Stimulated activated CD8-positive, alpha-beta memory T cell treated with anti-CD3 and anti-CD28 coated beads, Interleukin-15, amount 100 ng/mL, for 48 hours (primary cell): ENCODE results near the gene FADS2.

Experiments
- DNase-seq, 2 donors: peaks; one replicate each; pipeline ENCODE4 v3.0.0-alpha.2; 2020; ENCODE audit warnings: low read depth in 2 of 2

Gene FADS2

DNA sequence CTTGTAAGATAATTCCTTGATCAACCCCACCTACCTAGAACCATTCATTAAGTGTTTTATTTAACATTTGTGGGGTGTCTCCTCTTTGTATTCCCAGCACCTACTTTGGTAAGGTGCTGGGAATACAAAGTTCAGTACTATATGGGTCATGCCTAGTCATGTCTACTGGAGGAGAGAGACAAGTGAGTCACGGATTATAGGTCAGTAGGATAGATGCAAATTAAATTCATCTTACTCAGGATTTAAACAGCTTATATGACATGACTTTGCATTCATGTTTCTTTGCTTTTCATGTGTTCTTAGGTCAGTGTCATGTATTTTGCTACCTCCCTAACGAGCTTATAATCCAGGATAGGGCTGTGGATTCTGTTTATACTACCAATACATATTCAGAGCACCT is 7.9 kb upstream of the FADS2 start:
- no peak for DNase-seq

DNA sequence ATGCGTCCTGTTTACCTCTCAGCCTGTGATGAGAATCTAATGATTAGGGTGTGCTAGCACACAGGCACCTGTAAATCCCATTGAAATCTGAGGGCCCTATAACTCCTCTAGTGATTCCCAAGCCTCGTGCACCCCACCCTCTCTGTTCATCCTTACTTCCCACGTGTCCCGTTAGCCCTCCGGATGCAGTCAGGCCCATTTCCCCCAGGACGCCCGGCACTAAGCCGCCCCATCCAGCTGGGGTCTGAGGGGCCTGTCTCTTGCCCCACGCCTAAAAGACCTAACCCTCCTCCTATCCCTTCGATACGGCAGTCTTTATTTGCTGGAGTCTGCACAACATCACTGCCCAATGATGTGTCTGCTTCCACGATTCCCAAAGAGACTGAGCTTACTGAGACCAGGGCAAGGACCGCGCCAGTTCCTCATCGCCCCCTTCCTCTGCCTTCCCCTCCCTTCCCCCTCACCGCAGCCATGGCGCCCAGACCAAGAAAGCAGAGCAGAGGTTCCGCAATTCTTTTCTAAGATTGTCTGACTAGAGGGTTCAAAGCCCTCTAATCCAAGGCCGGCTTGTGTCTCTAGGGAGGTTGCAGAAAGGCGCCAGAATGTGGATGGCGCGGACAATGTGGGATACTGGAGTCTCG is 1.1 kb upstream of the FADS2 start:
- DNase-seq = no peak

DNA sequence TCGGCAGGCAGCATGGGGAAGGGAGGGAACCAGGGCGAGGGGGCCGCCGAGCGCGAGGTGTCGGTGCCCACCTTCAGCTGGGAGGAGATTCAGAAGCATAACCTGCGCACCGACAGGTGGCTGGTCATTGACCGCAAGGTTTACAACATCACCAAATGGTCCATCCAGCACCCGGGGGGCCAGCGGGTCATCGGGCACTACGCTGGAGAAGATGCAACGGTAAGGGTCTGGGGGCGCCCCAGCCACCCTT is 204 bp downstream of the FADS2 start:
- DNase-seq = no peak

DNA sequence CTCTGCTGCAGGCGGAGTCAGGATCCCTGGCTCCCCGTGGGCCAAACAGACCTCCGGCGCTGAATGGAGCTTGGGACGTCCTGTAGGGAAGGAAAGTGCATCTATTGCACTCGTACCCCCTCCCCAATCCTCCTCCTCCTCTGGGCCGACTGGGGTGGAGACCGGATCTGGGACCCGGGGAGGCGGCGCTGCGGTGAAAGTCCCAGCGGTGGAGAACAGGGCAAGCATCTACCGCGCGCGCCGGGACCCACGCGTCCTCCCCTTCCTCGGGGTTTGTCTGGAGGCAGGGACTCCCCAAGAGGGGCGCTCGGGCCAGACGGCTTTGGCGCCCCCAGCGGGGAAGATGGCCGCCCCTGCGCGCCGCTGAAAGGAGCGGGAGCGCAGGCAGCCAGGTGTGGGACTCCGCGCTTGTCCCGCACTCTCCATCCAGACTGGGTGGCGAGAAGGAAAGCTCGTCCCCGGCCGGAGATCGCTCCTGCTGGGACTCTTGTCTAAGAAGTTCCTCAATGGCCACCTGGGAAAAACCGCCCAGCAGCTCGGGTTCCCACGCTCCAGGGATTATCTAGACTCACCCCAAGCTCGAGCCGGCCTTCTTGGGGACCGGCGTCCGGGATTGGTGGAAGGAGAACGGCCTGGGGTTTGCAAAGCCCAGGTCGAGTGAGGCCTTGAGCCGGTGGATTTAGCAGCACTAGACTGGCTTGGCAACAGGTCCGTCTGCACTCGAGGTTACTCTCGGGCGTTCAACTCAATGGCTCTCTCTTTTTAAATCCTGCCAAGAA is 718 bp downstream of the FADS2 start:
- peak in 1 of 2 donors; percentile 14 for DNase-seq

DNA sequence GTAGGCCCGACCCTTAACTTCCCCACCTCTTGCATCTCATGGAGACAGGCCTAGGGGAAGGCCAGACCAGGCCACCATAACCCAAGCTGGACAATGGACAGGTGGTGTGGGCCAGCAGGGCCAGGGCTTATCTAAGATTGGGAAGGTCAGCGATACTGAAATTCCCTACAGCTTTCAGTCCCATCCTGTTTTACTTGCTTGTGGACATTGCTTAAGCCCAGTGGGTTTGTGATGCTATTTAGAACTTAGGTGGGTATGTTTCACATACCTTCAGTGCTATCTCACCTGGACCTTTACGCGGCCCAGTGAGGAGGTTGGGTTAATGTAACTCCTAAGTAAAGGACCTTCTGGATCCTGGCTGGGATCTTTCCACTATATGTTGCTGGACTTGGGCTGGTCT is 1.7 kb downstream of the FADS2 start:
- DNase-seq = no peak

DNA sequence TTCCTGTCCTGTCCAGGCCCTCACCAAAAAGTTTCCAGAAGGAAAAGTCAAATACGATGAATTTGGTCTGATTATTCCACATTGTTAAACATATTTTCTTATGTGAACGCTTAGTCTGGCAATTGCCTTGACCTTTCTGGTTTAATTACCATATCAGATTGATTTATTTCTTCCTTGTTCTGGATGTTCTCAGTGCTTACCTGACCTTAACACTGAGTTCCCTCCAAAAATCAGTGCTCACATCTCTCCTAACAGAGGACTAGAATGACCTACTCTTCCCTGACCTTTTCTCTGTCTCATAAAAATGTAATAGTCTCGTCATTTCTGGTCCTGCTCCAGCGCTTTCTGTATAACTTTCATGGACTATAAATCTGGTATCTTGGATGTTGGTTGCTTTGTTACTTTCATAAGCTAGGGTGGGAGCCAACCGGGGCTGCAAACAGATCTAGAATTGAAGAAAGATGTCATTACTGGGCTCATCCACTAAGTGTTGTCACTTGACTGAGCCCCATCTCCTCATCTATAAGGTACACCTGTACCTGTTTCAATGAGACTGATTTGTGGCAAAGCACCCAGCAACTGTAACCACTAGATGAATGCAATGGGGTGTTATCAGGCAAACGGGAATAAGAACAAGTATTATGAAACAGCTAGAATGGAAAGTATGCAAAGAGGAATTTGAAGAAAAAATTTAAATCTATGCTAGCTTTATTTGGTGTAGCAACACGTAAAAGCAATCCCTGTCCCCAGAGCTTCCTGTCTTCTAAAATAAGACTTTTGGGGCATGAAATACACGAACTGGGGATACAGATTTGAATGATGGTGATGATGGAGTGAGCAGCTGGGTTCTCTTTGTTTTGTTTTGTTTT is 2.4 kb downstream of the FADS2 start:
- DNase-seq = no peak

DNA sequence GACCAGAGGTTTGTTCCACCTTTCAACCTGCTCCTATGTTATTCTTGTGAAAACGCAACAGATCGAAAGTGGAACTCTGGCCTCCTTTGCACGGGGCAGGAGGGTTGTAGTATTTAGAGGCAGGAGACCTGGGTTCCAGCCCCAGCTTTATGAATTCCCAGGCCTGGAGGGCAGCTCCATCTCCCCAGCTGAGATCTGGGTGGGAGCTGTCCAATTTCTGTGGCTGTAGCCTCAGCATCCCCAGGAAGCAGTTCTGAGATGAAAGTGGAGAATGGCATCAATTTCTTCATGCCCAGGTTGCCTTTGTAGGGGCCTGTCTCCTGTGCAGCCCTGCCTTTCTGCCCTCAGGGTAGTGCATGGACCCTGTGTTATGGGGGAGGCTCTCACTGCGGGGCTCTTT is 4.1 kb downstream of the FADS2 start:
- DNase-seq = no peak

DNA sequence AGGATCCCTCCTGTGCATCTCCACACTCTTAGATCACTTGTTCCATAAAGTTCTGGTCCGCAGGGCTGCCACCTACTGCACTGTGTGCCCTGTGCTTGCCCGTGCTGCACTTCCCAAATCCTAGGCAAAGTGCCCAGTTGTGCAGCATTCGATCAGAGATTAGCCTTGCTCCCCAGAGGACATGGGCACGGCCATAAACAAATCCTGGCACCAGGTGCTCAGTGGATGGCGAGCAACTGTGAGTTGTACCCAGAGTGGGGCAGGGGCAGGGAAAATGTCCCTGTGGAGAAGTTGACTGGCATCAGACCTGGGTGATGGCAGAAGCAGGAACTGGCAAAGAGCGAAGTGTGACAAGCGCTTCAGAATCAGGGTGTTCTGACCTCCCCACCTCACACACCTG is 4.7 kb downstream of the FADS2 start:
- no peak for DNase-seq

DNA sequence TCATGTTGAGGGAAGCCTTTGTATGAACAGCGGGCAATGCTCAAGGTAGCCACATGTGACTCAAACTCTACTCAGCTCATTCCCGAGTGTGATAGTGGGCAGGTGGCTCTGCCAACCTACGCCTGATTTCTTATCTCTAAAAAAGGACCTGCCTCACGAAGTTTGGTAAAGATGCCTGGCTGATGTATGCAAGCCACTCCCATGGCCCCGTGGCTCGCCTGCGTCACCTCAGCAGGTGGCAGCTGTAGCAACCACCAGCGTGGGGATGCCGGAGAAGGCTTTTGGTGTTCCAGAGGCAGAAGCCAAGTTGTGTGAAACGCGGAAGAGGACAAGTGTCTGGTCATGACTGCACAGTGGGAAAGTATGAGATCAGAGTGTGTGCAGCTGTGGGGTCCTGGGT is 5.4 kb downstream of the FADS2 start:
- DNase-seq = no peak

DNA sequence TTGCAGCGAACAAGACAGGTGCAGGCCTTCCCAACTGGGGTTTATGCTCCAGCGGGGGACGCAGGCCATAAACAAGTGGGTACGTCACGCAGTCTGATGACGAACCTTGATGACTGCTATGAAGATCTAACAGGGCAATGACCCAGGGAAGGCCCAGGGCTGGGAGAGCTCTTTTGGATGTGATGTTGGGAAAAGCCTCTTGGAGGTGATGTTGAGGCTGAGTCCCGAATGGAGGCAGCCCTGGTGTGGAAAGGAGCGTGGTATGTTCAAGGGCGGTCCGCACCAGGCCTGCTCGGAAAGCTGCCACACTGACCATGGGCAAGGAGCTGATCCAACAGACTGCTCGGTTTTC is 5.8 kb downstream of the FADS2 start:
- no peak for DNase-seq

DNA sequence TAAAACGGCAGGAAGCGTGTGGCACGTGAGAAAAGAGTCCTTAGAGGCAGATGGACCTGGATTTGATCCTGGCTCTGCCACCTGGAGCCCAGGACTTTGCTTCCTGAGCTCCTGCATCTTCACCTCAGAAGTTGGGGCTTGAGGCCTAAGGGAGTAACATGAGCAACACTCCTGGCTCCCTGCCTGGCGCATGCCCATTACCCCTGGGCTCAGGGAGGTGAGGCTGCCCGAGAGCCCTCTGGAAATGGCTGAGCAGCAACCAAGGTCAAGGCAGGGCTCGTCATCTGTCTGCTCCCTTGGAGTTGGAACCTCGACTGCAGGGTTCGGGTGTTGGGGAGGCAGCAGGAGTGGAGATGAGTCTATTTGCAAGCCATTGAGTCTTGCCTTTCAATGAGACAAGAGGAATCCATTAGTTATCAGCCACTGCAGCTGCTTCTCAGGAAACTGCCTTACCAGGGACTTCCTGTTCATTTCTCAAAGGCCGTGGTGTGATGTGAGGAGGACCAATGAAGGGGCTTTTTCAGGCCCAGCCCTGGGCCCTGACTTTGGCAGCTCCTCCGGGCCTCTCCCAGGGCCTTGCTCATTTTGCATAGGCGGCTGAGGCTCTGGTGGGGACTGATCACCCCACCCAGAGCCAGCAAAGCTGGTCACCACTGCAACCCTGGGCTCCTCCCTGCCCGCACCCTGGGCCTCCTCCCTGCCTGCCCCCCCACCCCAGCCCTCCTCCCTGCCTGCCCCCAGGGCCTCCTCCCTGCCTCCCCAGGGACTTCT is 6.4 kb downstream of the FADS2 start:
- DNase-seq = peak in 1 of 2 donors; percentile 52

DNA sequence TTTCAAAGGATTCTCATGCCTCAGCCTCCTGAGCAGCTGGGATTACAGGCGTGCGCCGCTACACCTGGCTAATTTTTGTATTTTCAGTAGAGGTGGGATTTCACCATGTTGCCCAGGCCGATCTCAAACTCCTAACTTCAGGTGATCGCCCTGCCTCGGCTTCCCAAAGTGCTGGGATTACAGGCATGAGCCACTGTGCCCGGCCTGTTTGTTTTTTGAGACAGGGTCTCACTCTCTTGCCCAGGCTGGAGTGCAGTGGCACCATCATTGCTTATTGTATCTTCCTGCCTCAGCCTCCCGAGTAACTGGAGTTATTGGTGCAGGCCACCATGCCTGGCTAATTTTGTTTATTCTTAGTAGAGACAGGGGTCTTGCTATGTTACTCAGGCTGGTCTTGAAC is 8.1 kb downstream of the FADS2 start:
- no peak for DNase-seq

DNA sequence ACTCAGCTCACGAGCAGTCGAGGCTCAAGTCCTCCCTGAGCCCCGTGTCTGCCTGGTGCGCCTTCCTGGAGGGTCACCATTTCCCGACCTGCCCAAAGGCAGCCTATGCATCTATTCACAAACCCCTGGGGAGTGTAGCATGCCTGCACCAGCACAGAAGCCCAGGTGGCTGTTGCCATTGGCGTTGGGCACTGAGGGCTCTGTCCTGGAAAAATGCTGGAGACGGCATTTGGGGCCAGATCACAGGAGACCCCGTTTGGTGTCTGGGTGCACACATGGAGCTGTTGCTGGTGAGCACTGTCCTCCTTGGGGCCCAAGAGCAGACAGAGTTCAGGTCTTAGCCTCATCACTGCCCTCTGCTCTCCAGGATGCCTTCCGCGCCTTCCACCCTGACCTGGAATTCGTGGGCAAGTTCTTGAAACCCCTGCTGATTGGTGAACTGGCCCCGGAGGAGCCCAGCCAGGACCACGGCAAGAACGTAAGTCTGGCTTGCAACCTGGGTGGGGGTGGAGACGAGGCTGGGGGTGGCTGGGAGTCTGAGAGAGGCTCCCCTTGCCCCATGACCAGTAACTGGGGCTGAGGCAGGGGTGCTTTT is 9.4 kb downstream of the FADS2 start:
- no peak for DNase-seq

DNA sequence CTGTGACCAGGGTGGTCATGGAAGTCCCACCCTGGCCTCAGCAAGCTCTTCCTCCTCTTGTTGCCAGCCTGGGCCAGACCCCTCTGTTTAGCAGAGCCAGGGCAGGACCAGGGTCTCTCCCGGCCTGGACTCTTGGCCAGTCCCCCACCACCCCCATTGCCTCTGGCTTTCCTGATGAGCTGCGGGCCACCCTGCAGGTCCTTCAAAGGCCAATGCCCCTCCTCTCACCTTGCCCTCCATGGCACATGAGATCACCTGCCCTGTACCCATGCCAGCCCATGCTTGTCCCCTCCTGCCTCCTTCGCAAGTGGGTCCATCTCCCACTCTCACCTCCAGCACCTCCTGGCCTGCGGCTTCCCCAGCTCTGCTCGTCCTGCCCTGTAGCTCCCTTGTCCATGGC is 10.4 kb downstream of the FADS2 start:
- no peak for DNase-seq

DNA sequence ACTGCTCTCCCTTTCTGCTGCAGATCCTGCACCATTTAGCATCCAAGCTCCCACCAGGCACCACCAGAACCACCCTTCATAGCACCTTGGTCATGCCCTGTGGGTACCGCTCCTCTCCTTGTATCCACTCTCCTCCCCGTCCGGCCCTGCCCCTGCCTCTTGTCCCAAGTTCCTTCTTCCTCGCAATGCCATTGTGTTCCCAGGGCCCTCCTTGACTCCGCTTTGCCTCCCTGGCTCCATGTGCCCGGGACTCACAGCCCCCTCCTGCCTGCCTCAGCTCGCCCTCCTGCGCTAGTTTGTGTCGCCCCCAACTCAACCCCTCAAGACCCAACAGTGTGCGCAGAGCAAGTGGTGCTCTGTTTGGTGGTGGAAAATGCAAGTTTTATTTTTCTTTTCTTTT is 10.8 kb downstream of the FADS2 start:
- DNase-seq = no peak

DNA sequence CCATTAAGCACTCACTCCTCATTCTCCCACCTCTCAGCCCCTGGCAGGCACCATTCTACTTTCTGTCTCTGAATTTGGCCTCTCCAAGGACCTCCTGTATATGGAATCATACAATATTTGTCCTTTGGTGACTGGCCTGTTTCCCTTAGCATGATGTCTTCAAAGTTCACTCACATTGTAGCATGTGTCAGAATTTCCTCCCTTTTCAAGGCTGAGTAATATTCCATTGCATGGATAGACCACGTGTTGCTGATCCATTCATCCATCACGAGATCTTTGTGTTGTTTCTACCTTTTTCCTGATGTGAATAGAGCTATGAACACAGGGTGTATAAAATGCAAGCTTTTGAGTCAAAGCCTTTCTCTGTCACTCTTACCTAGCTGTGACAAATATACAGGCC is 11.6 kb downstream of the FADS2 start:
- DNase-seq = no peak

DNA sequence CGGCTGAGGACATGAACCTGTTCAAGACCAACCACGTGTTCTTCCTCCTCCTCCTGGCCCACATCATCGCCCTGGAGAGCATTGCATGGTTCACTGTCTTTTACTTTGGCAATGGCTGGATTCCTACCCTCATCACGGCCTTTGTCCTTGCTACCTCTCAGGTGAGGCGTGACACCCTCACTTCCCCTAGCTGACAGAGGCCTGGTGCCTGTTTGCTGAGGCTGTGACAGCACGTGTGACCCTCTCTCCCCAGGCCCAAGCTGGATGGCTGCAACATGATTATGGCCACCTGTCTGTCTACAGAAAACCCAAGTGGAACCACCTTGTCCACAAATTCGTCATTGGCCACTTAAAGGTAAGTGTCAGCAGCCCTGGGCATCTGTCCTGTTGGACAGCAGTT is 12.3 kb downstream of the FADS2 start:
- no peak for DNase-seq

DNA sequence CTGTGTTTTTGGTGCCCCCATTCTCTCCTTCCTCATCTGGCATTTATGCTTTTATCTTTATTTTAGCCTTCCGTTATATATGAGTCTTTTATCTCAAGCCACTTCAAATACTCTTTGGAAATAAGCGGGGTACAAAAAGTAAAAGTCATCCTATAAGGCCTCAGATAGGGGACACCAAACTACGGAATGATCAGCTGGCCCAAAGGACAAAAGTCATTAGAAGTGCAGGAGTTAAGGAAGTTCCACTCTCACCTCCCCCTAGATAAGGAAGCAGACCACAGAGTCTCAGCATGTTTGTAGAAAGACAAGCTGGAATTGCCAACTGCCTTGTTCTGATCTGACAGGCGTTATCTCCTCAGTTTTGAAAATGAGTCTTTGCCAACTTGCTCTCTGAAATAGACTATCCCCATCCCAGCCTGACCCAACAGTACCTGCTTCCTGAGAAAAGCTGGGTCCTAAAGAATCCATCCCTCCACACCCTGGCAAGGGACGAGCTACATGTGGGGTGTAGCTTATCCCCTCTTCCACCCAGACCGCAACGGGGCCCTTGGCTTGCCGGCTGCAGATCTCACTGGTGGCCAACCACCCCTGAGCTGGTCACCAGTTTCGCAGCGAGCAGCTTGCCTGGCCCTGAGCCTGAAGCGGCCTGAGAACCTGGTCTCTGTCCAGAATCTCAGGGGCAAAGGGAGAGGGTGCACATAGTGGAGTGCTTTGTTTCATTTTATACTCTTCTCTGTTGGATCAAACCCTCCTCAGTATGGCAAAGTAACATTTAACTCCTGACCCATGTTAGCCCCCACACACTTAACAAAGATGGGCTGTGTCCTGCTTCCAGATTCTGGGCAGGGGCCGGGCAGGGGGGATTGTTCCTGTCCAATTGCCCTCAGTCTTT is 13.8 kb downstream of the FADS2 start:
- DNase-seq = no peak

DNA sequence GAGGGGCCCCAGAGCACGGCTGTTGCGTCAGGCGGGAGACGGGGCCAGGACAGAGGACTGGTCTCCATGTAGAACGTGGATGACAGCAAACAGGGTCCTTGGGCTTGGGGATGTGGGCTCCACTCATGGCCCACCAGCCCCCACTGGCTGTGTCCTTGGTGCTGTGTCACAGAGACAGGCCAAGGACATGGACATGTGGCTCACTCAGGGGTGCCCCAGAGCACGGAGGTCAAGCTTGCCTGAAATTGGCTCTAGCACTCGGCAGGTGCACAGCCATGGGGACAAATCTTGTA is 14.4 kb downstream of the FADS2 start:
- no peak for DNase-seq

DNA sequence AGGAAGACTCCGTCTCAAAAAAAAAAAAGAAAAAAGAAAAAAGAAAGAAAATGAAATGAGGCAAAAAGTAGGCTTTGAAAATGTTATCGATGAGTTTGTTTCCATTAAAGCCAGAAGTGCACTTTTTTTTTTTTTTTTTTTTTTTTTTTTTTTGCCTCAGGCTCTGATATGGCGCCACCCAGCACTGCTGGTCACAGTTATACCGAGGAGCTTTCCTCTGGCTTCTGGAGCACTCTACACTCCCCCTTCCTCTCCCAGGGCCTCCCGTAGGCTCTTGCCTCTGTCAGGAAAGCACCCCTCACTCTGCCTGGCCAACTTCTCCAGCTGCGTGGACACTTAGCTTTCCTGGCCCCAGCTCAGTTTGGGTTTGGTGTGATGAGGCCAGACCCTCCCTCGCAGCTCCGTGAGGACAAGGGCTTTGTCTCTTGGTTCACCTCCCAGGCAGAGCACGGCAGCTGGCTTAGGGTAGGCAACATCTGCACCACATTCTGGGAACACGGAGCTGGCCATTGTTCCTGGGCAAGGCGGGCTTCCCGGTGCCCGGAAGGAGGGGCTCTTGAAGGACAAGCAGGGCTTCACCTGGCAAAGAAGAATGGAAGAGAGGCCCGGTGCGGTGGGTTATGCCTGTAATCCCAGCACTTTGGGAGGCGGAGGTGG is 16.9 kb downstream of the FADS2 start:
- DNase-seq = no peak
